Hepatocyte (in vitro differentiated cells): Measurements from ENCODE around the gene PARP1. TPM values are rescaled to one million over a fixed set of nuclear protein-coding genes. Genes with fewer than 3 reads are reported as not detected.

Experiments
- DNase-seq: peaks from one replicate; pipeline ENCODE4 v3.0.0-alpha.2; 2016; ENCODE audit warnings: low spot score
- H2AFZ ChIP-seq: fragments of 200-600 bp; sonication (generic); 2 replicates; pipeline ENCODE4 v1.6.0; 2016; ENCODE audit warnings: antibody characterized with exemption, mild to moderate bottlenecking
- H3K27ac ChIP-seq: fragments of 200-600 bp; sonication (generic); 2 replicates; pipeline ENCODE4 v1.5.1; 2016; ENCODE audit warnings: mild to moderate bottlenecking
- H3K27me3 ChIP-seq: fragments of 200-600 bp; sonication (generic); 2 replicates; pipeline ENCODE4 v1.6.1; 2016
- H3K36me3 ChIP-seq: fragments of 200-600 bp; sonication (generic); replicated peaks from 2 replicates; pipeline ENCODE4 v1.5.1; 2016; ENCODE audit warnings: low read depth; ENCODE audit not compliant: insufficient read depth
- H3K4me1 ChIP-seq: fragments of 200-600 bp; sonication (generic); 2 replicates; pipeline ENCODE4 v1.5.1; 2016; ENCODE audit warnings: mild to moderate bottlenecking, moderate library complexity; ENCODE audit not compliant: insufficient read depth
- H3K4me2 ChIP-seq: fragments of 200-600 bp; sonication (generic); 2 replicates; pipeline ENCODE4 v1.6.0; 2016
- H3K4me3 ChIP-seq: fragments of 200-600 bp; sonication (generic); 2 replicates; pipeline ENCODE4 v1.5.1; 2016; ENCODE audit warnings: mild to moderate bottlenecking
- H3K79me2 ChIP-seq: fragments of 200-600 bp; sonication (generic); 2 replicates; pipeline ENCODE4 v1.6.0; 2017; ENCODE audit warnings: mild to moderate bottlenecking
- H3K9me2 ChIP-seq: fragments of 200-600 bp; sonication (generic); replicated peaks from 2 replicates; pipeline ENCODE4 v1.6.0; 2017; ENCODE audit warnings: mild to moderate bottlenecking; ENCODE audit not compliant: insufficient read depth
- H3K9me3 ChIP-seq: fragments of 200-600 bp; sonication (generic); 2 replicates; pipeline ENCODE4 v1.5.1; 2016; ENCODE audit warnings: low read depth, mild to moderate bottlenecking
- H4K20me1 ChIP-seq: fragments of 200-600 bp; sonication (generic); 2 replicates; pipeline ENCODE4 v1.6.0; 2016; ENCODE audit warnings: mild to moderate bottlenecking; ENCODE audit not compliant: insufficient read depth, poor library complexity, severe bottlenecking
- EZH2 ChIP-seq: fragments of 200-600 bp; sonication (generic); IDR thresholded peaks from 2 replicates; pipeline ENCODE4 v1.6.1; 2016; ENCODE audit warnings: antibody characterized with exemption, mild to moderate bottlenecking, borderline replicate concordance
- EZH2phosphoT487 ChIP-seq: fragments of 200-600 bp; sonication (generic); IDR thresholded peaks from one replicate; pipeline ENCODE4 v1.6.1; 2018; ENCODE audit warnings: antibody characterized with exemption, mild to moderate bottlenecking, low read depth, moderate library complexity; ENCODE audit not compliant: unreplicated experiment, severe bottlenecking
- WGBS: methylation state at CpG from one replicate; pipeline ENCODE4 v1.1.6; 2016; ENCODE audit warnings: low lambda C conversion rate; ENCODE audit errors: missing lambda C conversion rate; 5-methylcytosine and 5-hydroxymethylcytosine counted together
- polyA plus RNA-seq: library from polyadenylated mRNA; unstranded; fragments of >200 nt; fragmentation: Nextera tagmentation; extraction: Ambion mirVana; gene quantifications from 2 replicates; pipeline ENCODE4 v1.2.1, GENCODE V29; 2016
- total RNA-seq: library from RNA; depleted of rRNA; stranded (reverse); fragments of >200 nt; gene quantifications from 2 replicates; pipeline ENCODE4 v1.2.3, GENCODE V29; 2014
- TF ChIP-seq, protein P1 (sequence below): fragments of 200-600 bp; sonication (generic); IDR thresholded peaks from 2 replicates; pipeline ENCODE4 v1.5.1; 2016; ENCODE audit warnings: antibody characterized with exemption, mild to moderate bottlenecking; ENCODE audit not compliant: poor library complexity

PARP1 gene
- total and polyA plus RNA-seq, 2 experiments from 2014 or later, result 59.7 to 93.0 TPM

DNA sequence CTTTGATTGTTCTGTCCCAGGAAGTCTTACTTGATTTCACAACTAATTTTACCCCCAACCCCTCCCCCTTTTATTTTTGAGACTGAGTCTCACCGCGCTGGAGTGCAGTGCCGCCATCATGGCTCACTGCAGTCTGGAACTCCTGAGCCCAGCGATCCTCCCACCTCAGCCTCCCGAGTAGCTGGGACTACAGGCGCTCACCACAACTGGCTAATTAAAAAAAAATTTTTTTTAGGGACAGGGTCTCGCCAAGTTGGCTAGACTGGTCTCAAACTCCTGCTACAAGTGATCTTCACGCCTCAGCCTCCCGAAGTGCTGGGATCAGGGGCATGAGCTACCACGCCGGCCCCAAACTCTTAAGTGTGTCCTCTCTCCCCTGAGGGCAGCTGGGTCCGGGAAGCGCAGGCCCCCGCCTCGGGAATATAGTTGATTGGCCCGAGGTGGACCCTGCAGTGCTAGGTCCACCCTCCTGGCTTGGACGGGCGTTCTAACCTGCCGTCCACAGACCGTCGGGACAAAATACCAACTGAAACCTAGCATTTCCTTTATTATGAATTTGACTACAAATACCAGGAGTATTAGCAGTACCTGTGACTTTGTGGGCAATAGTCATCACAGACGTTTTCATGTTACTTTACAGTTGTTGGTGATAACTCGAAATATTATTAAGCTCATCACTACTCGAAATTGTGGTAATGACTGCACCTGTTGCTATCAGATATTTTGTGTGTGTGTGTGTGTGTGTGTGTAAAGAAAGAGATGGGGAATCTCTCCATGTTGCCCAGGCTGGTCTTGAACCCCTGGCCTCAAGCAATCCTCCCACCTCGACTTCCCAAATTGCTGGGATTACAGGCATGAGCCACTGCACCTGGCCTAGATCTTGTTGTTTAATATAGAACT is 642 bp upstream of the PARP1 start:
- Histone ChIP-seq H3K4me3 (no peak overlapping the region), H3K36me3 (no peaks in the 10 kb centered on the region), H3K9me3 (no peaks in the 10 kb centered on the region), H3K9me2 (no peaks in the 10 kb centered on the region), H3K27me3 (no peaks in the 10 kb centered on the region), H3K79me2 (peaks cover 36% of the 10 kb centered on the region), H4K20me1 (peaks cover 19% of the 10 kb centered on the region), H3K4me2 (peak overlapping the region; percentile 93), H3K27ac (peak overlapping the region; percentile 14), H2AFZ (peak overlapping the region; percentile 87), H3K4me1 (peaks cover 25% of the 10 kb centered on the region)
- DNase-seq, result no peak
- TF ChIP-seq EZH2phosphoT487 (no peak), EZH2 (no peak)
- TF ChIP-seq, protein P1, sequence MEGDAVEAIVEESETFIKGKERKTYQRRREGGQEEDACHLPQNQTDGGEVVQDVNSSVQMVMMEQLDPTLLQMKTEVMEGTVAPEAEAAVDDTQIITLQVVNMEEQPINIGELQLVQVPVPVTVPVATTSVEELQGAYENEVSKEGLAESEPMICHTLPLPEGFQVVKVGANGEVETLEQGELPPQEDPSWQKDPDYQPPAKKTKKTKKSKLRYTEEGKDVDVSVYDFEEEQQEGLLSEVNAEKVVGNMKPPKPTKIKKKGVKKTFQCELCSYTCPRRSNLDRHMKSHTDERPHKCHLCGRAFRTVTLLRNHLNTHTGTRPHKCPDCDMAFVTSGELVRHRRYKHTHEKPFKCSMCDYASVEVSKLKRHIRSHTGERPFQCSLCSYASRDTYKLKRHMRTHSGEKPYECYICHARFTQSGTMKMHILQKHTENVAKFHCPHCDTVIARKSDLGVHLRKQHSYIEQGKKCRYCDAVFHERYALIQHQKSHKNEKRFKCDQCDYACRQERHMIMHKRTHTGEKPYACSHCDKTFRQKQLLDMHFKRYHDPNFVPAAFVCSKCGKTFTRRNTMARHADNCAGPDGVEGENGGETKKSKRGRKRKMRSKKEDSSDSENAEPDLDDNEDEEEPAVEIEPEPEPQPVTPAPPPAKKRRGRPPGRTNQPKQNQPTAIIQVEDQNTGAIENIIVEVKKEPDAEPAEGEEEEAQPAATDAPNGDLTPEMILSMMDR, result no peak
- 79% methylated on average over 24 of the region's 25 CpGs for WGBS

DNA sequence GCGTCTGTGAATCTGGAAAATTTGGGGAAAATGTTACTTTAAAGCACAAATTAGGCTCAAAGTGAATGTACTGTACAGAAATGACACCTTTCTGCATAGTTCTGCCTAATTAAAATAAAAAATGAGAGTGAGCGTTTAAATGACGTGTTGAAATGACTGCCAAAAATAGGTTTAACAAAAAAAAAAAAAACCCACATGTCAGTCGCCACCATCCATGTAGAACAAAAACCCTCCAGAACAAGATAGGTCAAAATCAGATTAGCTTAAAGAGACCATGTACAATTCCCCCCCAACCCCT is 745 bp downstream of the PARP1 start:
- no peaks in the 10 kb centered on the region for H3K9me2 ChIP-seq
- H4K20me1 ChIP-seq, result peaks cover 25% of the 10 kb centered on the region
- peak overlapping the region; percentile 85 for H3K4me3 ChIP-seq
- H2AFZ ChIP-seq, result peak overlapping the region; percentile 85
- H3K4me1 ChIP-seq, result peaks cover 25% of the 10 kb centered on the region
- no peaks in the 10 kb centered on the region for H3K9me3 ChIP-seq
- WGBS, result 1% methylated on average over 4 of the region's 4 CpGs
- TF ChIP-seq EZH2, result no peak
- TF ChIP-seq, protein P1, result no peak
- no peak for TF ChIP-seq EZH2phosphoT487
- no peaks in the 10 kb centered on the region for H3K27me3 ChIP-seq
- H3K36me3 ChIP-seq, result no peaks in the 10 kb centered on the region
- peak overlapping the region; percentile 77 for H3K27ac ChIP-seq
- H3K79me2 ChIP-seq, result peaks cover 50% of the 10 kb centered on the region
- peak overlapping the region; percentile 93 for H3K4me2 ChIP-seq
- DNase-seq, result no peak

DNA sequence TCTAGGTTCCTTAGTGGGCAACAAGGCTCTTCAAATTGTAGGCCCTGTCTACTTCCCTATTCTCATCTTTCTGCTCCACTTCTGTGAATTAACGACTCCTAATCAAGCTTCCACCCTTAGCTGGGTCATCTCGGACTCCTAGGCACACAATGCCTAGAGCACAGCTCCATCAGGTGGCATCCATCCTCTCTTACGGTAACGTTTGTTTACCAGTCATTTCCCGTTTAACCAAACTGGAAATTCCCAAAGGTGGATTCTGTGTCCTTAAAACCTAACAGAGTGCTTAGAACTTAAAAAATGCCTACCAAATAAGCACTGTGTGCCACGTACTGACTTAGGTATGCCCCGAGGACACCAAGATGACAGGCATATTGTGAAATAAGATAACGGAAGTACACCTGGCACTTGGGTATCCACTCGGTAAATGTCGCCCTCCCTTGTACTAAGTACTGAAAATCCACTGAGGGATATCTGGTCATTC is 1.5 kb downstream of the PARP1 start:
- no peaks in the 10 kb centered on the region for H3K9me2 ChIP-seq
- no peaks in the 10 kb centered on the region for H3K36me3 ChIP-seq
- WGBS, result 19% methylated on average over 10 of the region's 10 CpGs
- DNase-seq, result no peak
- no peaks in the 10 kb centered on the region for H3K9me3 ChIP-seq
- H3K27me3 ChIP-seq, result no peaks in the 10 kb centered on the region
- TF ChIP-seq EZH2phosphoT487 (no peak), EZH2 (no peak)
- TF ChIP-seq, protein P1, result no peak
- H4K20me1 ChIP-seq, result peaks cover 25% of the 10 kb centered on the region
- peaks cover 25% of the 10 kb centered on the region for H3K4me1 ChIP-seq
- no peak overlapping the region for H2AFZ ChIP-seq
- H3K79me2 ChIP-seq, result peaks cover 54% of the 10 kb centered on the region
- peak overlapping the region; percentile 93 for H3K4me2 ChIP-seq
- no peak overlapping the region for H3K27ac ChIP-seq
- peak overlapping the region; percentile 85 for H3K4me3 ChIP-seq
